Left kidney (tissue), 2 donors: ENCODE measurements around the gene GRB10. TPM values are rescaled to one million over a fixed set of nuclear protein-coding genes. Genes with fewer than 3 reads are reported as not detected.
"Not testable (repeated sequence)": the region's sequence is repeated elsewhere in the genome, so short reads cannot be mapped to it uniquely, and the experiment has no call there.

ENCODE experiments used
- DNase-seq: peaks from one replicate; pipeline ENCODE4 v3.0.0-alpha.2; 2013
- polyA plus RNA-seq: library from polyadenylated mRNA; unstranded; fragments of 120-200 nt; gene quantifications from one replicate; pipeline ENCODE4 v1.2.1, GENCODE V29; 2013; ENCODE audit not compliant: insufficient read length

Gene GRB10
- polyA plus RNA-seq, 1 donor = 45.6 TPM

- no peak for DNase-seq
These were observed 37.4 kb downstream of the GRB10 start for GRCh38 chr7:50745336-50745735.

- no peak for DNase-seq
These were observed 38.8 kb downstream of the GRB10 start for GRCh38 chr7:50743893-50744292.

GRCh38 chr7:50743016-50743415 lies 39.7 kb downstream of the GRB10 start:
- no peak for DNase-seq

GRCh38 chr7:50742401-50742800 lies 40.3 kb downstream of the GRB10 start:
- DNase-seq = no peak

- no peak for DNase-seq
These were observed 42.8 kb downstream of the GRB10 start for GRCh38 chr7:50739744-50740435.

GRCh38 chr7:50738932-50739331 lies 43.8 kb downstream of the GRB10 start:
- no peak for DNase-seq

GRCh38 chr7:50735836-50736235 lies 46.9 kb downstream of the GRB10 start:
- not testable (repeated sequence) for DNase-seq

- no peak for DNase-seq
These were observed 47.4 kb downstream of the GRB10 start for GRCh38 chr7:50735333-50735732.

GRCh38 chr7:50734246-50734645 lies 48.5 kb downstream of the GRB10 start:
- DNase-seq = no peak

- DNase-seq = no peak
These were observed 49.1 kb downstream of the GRB10 start for GRCh38 chr7:50733552-50733951.

GRCh38 chr7:50731703-50732582 lies 50.8 kb downstream of the GRB10 start:
- DNase-seq = no peak

- no peak for DNase-seq
These were observed 52.0 kb downstream of the GRB10 start for GRCh38 chr7:50730446-50731400.

- DNase-seq = no peak
These were observed 52.7 kb downstream of the GRB10 start for GRCh38 chr7:50729962-50730361.

GRCh38 chr7:50728184-50728583 lies 54.5 kb downstream of the GRB10 start:
- DNase-seq = no peak

GRCh38 chr7:50727711-50728110 lies 55.0 kb downstream of the GRB10 start:
- DNase-seq = no peak

GRCh38 chr7:50727072-50727471 lies 55.6 kb downstream of the GRB10 start:
- DNase-seq = no peak

GRCh38 chr7:50725774-50726173 lies 56.9 kb downstream of the GRB10 start:
- no peak for DNase-seq

GRCh38 chr7:50724526-50725520 lies 57.9 kb downstream of the GRB10 start:
- no peak for DNase-seq

GRCh38 chr7:50723888-50724287 lies 58.8 kb downstream of the GRB10 start:
- no peak for DNase-seq

- DNase-seq = no peak
These were observed 59.5 kb downstream of the GRB10 start for GRCh38 chr7:50723173-50723572.

GRCh38 chr7:50721661-50722259 lies 60.9 kb downstream of the GRB10 start:
- no peak for DNase-seq
